ENCODE data around the gene ENPP4. TPM values are rescaled to one million over a fixed set of nuclear protein-coding genes. Genes with fewer than 3 reads are reported as not detected.

ENPP4 gene
- polyA plus RNA-seq, 1 of the 3 experiments (the other 2 are of a cell fraction) = 0.05 TPM

DNA sequence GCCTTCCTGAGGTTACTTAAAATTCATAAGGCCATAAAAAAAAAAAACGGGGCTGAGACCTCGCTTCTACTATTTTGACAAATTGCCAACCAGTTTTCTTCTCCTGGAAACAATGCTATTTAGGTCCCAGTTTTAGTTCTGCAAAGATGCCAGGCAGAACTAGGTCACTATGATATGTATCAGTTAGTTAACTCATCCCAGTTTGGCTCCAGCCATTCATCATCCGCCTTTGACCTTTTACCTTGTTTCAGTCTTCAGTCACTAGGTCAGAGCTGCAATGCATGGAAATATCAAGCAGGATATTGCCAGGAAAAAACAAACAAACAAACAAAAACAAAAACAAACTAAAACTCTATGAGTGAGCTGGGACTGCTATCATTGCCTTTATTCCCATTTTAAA lies 29.8 kb upstream of the ENPP4 start:
- H3K4me1 ChIP-seq (ENCODE audit: control insufficient read depth in 1 of 2, insufficient read depth in 2 of 2, low read depth in 1 of 2, low read length in 1 of 2) = no peaks in the 10 kb centered on the region
- no peaks in the 10 kb centered on the region for H3K27me3 ChIP-seq (ENCODE audit: insufficient read depth)
- no peak overlapping the region for H3K9ac ChIP-seq
- H3K9me3 ChIP-seq = no peaks in the 10 kb centered on the region
- no peak for DNase-seq
- no peaks in the 10 kb centered on the region for H3F3A ChIP-seq (replicated peaks; ENCODE audit: insufficient read depth)
- H3K27ac ChIP-seq (ENCODE audit: low read depth in 2 of 2, low read length in 1 of 2) = no peak overlapping the region
- WGBS (ENCODE audit: low lambda C conversion rate) = 1% methylated on average over 3 of the region's 3 CpGs
- no peak for TF ChIP-seq MEF2A (IDR thresholded peaks at IDR 0.05; ENCODE audit: borderline replicate concordance, low read depth)
- TF ChIP-seq FOSL2 (IDR thresholded peaks at IDR 0.05; ENCODE audit: borderline replicate concordance, low read depth) = no peak
- no peak for TF ChIP-seq JUND (IDR thresholded peaks at IDR 0.05)
- TF ChIP-seq ZBTB33 (IDR thresholded peaks at IDR 0.05; ENCODE audit: borderline replicate concordance, low read depth) = no peak
- no peak for TF ChIP-seq CTCF (IDR thresholded peaks at IDR 0.05)
- TF ChIP-seq EP300 (IDR thresholded peaks at IDR 0.05; ENCODE audit: borderline replicate concordance in 1 of 2, low read depth in 1 of 2, low read length in 1 of 2) = no peak
- no peak for TF ChIP-seq SMC3 (IDR thresholded peaks at IDR 0.05; ENCODE audit: low read depth, low read length)
- TF ChIP-seq TCF12 (IDR thresholded peaks at IDR 0.05) = no peak
- no peak for TF ChIP-seq NFIC (IDR thresholded peaks at IDR 0.05; ENCODE audit: borderline replicate concordance)
- TF ChIP-seq, protein P1, sequence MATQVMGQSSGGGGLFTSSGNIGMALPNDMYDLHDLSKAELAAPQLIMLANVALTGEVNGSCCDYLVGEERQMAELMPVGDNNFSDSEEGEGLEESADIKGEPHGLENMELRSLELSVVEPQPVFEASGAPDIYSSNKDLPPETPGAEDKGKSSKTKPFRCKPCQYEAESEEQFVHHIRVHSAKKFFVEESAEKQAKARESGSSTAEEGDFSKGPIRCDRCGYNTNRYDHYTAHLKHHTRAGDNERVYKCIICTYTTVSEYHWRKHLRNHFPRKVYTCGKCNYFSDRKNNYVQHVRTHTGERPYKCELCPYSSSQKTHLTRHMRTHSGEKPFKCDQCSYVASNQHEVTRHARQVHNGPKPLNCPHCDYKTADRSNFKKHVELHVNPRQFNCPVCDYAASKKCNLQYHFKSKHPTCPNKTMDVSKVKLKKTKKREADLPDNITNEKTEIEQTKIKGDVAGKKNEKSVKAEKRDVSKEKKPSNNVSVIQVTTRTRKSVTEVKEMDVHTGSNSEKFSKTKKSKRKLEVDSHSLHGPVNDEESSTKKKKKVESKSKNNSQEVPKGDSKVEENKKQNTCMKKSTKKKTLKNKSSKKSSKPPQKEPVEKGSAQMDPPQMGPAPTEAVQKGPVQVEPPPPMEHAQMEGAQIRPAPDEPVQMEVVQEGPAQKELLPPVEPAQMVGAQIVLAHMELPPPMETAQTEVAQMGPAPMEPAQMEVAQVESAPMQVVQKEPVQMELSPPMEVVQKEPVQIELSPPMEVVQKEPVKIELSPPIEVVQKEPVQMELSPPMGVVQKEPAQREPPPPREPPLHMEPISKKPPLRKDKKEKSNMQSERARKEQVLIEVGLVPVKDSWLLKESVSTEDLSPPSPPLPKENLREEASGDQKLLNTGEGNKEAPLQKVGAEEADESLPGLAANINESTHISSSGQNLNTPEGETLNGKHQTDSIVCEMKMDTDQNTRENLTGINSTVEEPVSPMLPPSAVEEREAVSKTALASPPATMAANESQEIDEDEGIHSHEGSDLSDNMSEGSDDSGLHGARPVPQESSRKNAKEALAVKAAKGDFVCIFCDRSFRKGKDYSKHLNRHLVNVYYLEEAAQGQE (IDR thresholded peaks at IDR 0.05; ENCODE audit: low read depth, low read length) = no peak
- TF ChIP-seq RXRA (IDR thresholded peaks at IDR 0.05; ENCODE audit: borderline replicate concordance, low read depth) = no peak
- H2AFZ ChIP-seq (ENCODE audit: low read depth) = no peak overlapping the region
- ChIA-PET POLR2A (no interaction called here), CTCF (interaction anchor here (2.6 kb wide), 1 partner anchor 10 kb away, joined by 15 read pairs; no protein-coding TSS in a partner anchor)
- H3K4me2 ChIP-seq = no peak overlapping the region
- H3K4me3 ChIP-seq (ENCODE audit: low read depth in 2 of 2, low read length in 1 of 2) = no peak overlapping the region
- no peaks in the 10 kb centered on the region for H3K9me2 ChIP-seq
- no peaks in the 10 kb centered on the region for H3K36me3 ChIP-seq (replicated peaks in 1 of 2; ENCODE audit: control insufficient read depth in 1 of 2, insufficient read depth in 2 of 2, low read length in 1 of 2)
- no peaks in the 10 kb centered on the region for H3K79me2 ChIP-seq (ENCODE audit: insufficient read depth)
- no peaks in the 10 kb centered on the region for H4K20me1 ChIP-seq (ENCODE audit: insufficient read depth)
